Measurements from ENCODE around the gene BCL7C.

DNA sequence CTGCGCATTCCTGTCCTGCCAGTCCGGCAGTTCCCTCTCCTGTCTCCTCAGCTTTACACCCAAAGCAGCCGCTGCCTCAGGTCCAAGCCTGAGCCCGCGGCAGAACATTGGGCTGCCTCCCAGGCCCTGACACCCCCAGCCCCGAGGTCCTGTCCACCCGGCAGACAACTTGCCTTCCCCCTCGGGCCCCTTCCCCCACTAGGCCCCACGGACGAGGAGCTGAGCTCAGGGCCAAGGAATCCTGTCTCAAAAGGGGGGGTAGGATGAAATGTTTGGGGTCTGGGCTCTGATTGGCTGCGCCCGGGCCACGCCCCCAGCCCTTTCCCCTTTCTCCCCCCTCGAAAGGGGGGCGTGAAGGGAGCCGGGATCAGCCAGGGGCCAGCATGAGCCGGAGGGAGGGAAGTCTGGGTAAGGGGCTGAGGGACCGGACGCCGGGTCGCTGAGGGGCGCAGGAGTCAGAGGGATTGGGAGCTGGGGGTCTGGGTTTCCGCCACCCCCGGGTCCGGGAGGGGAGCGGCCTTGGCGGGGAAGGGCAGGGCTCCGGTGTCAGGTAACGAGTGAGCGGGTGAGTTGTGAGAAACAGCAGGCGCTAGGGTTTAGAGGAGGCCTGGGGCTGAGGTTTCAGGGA, 2.5 kb upstream of the BCL7C start, which contains the start of gene CTF1:
- TF ChIP-seq, protein P1, sequence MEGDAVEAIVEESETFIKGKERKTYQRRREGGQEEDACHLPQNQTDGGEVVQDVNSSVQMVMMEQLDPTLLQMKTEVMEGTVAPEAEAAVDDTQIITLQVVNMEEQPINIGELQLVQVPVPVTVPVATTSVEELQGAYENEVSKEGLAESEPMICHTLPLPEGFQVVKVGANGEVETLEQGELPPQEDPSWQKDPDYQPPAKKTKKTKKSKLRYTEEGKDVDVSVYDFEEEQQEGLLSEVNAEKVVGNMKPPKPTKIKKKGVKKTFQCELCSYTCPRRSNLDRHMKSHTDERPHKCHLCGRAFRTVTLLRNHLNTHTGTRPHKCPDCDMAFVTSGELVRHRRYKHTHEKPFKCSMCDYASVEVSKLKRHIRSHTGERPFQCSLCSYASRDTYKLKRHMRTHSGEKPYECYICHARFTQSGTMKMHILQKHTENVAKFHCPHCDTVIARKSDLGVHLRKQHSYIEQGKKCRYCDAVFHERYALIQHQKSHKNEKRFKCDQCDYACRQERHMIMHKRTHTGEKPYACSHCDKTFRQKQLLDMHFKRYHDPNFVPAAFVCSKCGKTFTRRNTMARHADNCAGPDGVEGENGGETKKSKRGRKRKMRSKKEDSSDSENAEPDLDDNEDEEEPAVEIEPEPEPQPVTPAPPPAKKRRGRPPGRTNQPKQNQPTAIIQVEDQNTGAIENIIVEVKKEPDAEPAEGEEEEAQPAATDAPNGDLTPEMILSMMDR (IDR thresholded peaks at IDR 0.05) = no peak
- TF ChIP-seq POLR2A (IDR thresholded peaks at IDR 0.05) = no peak

All from testis (tissue), 2 donors.